Sigmoid colon (tissue), 4 donors: ENCODE results near the gene LRRC56.

ENCODE experiments used
- EP300 ChIP-seq, 4 donors: sonication (generic); formaldehyde crosslinking; IDR thresholded peaks; one replicate each; pipeline ENCODE4 v1.6.1; 2017; ENCODE audit warnings: antibody characterized with exemption in 4 of 4
- POLR2A ChIP-seq, 2 donors: fragments of 450-650 bp; IDR thresholded peaks; one replicate each; pipeline ENCODE4 v1.6.1; 2016; ENCODE audit warnings: antibody characterized with exemption in 2 of 2, mild to moderate bottlenecking in 2 of 2, moderate library complexity in 2 of 2
- TF ChIP-seq, protein P1 (sequence below), 4 experiments: fragments of 450-650 bp in 3 of 4; fragments of 200-600 bp in 1 of 4; IDR thresholded peaks; one replicate each; pipeline ENCODE4 v1.5.1; 2016 to 2019; ENCODE audit warnings: antibody characterized with exemption in 4 of 4, mild to moderate bottlenecking in 3 of 4, moderate library complexity in 2 of 4

DNA sequence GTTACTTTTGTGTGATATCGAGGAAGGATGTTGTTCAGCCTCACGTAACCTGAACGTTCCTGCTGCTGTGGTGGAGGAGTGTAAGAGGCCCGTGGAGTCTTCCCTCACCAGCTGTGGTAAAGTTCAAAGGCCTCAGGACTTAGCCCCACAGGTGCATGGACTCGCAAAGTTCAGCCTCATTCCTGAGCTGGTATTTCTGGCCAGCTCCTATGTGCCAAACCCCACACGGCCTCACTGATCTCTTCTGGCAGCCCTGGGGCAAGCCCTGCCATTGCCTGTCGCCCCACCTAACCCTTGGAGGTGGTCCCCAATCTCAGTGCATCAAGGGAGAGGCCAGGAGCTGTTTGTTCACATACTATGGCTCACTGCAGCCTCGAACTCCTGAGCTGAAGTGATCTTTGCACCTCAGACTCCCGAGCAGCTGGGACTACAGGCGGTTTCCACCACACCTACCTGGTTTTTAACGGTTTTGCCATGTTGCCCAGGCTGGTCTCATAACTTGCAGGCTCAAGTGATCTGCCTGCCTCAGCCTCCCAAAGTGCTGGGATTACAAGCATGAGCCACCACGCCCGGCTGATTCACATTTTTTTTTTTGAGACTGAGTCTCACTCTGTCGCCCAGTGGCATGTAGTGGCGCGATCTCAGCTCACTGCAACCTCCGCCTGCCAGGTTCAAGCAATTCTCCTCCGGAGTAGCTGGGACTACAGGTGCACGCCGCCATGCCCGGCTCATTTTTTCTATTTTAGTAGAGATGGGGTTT is 41.1 kb downstream of the LRRC56 start:
- TF ChIP-seq POLR2A (IDR thresholded peaks at IDR 0.05) (no peak), EP300 (IDR thresholded peaks at IDR 0.05) (no peak)
- TF ChIP-seq, protein P1, sequence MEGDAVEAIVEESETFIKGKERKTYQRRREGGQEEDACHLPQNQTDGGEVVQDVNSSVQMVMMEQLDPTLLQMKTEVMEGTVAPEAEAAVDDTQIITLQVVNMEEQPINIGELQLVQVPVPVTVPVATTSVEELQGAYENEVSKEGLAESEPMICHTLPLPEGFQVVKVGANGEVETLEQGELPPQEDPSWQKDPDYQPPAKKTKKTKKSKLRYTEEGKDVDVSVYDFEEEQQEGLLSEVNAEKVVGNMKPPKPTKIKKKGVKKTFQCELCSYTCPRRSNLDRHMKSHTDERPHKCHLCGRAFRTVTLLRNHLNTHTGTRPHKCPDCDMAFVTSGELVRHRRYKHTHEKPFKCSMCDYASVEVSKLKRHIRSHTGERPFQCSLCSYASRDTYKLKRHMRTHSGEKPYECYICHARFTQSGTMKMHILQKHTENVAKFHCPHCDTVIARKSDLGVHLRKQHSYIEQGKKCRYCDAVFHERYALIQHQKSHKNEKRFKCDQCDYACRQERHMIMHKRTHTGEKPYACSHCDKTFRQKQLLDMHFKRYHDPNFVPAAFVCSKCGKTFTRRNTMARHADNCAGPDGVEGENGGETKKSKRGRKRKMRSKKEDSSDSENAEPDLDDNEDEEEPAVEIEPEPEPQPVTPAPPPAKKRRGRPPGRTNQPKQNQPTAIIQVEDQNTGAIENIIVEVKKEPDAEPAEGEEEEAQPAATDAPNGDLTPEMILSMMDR (IDR thresholded peaks at IDR 0.05), result no peak
